Parathyroid adenoma (tissue), 2 donors: ENCODE data around the gene PEX13.
A peak's percentile ranks its signal among the peaks of the same experiment; 100 is the strongest.
"Not testable (repeated sequence)": the region's sequence is repeated elsewhere in the genome, so short reads cannot be mapped to it uniquely, and the experiment has no call there.

Source experiments
- H2AFZ ChIP-seq: fragments of 300-600 bp; sonication (generic); one replicate; pipeline ENCODE4 v1.7.0; 2017; ENCODE audit warnings: antibody characterized with exemption, mild to moderate bottlenecking
- H3K27ac ChIP-seq: fragments of 300-600 bp; sonication (generic); one replicate; pipeline ENCODE4 v1.7.0; 2017
- H3K27me3 ChIP-seq: fragments of 300-600 bp; sonication (generic); one replicate; pipeline ENCODE4 v1.7.0; 2017; ENCODE audit warnings: low read length; ENCODE audit not compliant: control insufficient read depth, insufficient read depth
- H3K36me3 ChIP-seq: fragments of 300-600 bp; sonication (generic); one replicate; pipeline ENCODE4 v1.7.0; 2017; ENCODE audit warnings: low read length; ENCODE audit not compliant: control insufficient read depth, insufficient read depth
- H3K4me1 ChIP-seq: fragments of 300-600 bp; sonication (generic); one replicate; pipeline ENCODE4 v1.7.0; 2017; ENCODE audit warnings: control low read depth
- H3K4me2 ChIP-seq: fragments of 300-600 bp; sonication (generic); one replicate; pipeline ENCODE4 v1.7.0; 2017; ENCODE audit warnings: low read length
- H3K4me3 ChIP-seq: fragments of 300-600 bp; sonication (generic); one replicate; pipeline ENCODE4 v1.7.0; 2017; ENCODE audit warnings: low read depth, low read length
- H3K79me2 ChIP-seq: fragments of 300-600 bp; sonication (generic); one replicate; pipeline ENCODE4 v1.7.0; 2017; ENCODE audit warnings: control low read depth
- H3K9ac ChIP-seq: fragments of 300-600 bp; sonication (generic); one replicate; pipeline ENCODE4 v1.7.0; 2017; ENCODE audit warnings: mild to moderate bottlenecking
- H3K9me3 ChIP-seq: fragments of 300-600 bp; sonication (generic); one replicate; pipeline ENCODE4 v1.7.0; 2017; ENCODE audit warnings: low read length; ENCODE audit not compliant: control insufficient read depth
- CTCF ChIP-seq: fragments of 300-600 bp; sonication (generic); IDR thresholded peaks from one replicate; pipeline ENCODE4 v1.7.0; 2017; ENCODE audit warnings: antibody characterized with exemption, mild to moderate bottlenecking
- donor health status: primary hyperparathyroidism.

PEX13 gene

GRCh38 chr2:61018798-61019197, 1.3 kb downstream of the PEX13 start:
- no peaks in the 10 kb centered on the region for H3K4me1 ChIP-seq
- H3K9me3 ChIP-seq, result no peaks in the 10 kb centered on the region
- no peak overlapping the region for H2AFZ ChIP-seq
- no peak for TF ChIP-seq CTCF
- peaks cover 37% of the 10 kb centered on the region for H3K79me2 ChIP-seq
- H3K4me3 ChIP-seq, result peak overlapping the region; percentile 94
- H3K4me2 ChIP-seq, result peak overlapping the region; percentile 87
- no peak overlapping the region for H3K27ac ChIP-seq
- H3K27me3 ChIP-seq, result no peaks in the 10 kb centered on the region
- no peak overlapping the region for H3K9ac ChIP-seq
- peaks cover 5% of the 10 kb centered on the region for H3K36me3 ChIP-seq

GRCh38 chr2:61021228-61021660, 3.7 kb downstream of the PEX13 start:
- H3K79me2 ChIP-seq, result peaks cover 54% of the 10 kb centered on the region
- H3K27ac ChIP-seq, result no peak overlapping the region
- no peak overlapping the region for H3K9ac ChIP-seq
- H3K27me3 ChIP-seq, result no peaks in the 10 kb centered on the region
- H3K36me3 ChIP-seq, result peaks cover 5% of the 10 kb centered on the region
- no peak overlapping the region for H2AFZ ChIP-seq
- no peaks in the 10 kb centered on the region for H3K9me3 ChIP-seq
- H3K4me3 ChIP-seq, result no peak overlapping the region
- H3K4me2 ChIP-seq, result no peak overlapping the region
- H3K4me1 ChIP-seq, result no peaks in the 10 kb centered on the region
- no peak for TF ChIP-seq CTCF

- H3K27me3 ChIP-seq, result no peaks in the 10 kb centered on the region
- no peak for TF ChIP-seq CTCF
- no peak overlapping the region for H2AFZ ChIP-seq
- no peaks in the 10 kb centered on the region for H3K4me1 ChIP-seq
- no peaks in the 10 kb centered on the region for H3K9me3 ChIP-seq
- H3K4me3 ChIP-seq, result no peak overlapping the region
- peaks cover 55% of the 10 kb centered on the region for H3K79me2 ChIP-seq
- H3K4me2 ChIP-seq, result no peak overlapping the region
- H3K36me3 ChIP-seq, result peaks cover 5% of the 10 kb centered on the region
- no peak overlapping the region for H3K9ac ChIP-seq
- no peak overlapping the region for H3K27ac ChIP-seq
These were observed 6.2 kb downstream of the PEX13 start for GRCh38 chr2:61023670-61024069.

- H3K4me3 ChIP-seq, result no peak overlapping the region
- no peak overlapping the region for H2AFZ ChIP-seq
- TF ChIP-seq CTCF, result no peak
- no peaks in the 10 kb centered on the region for H3K27me3 ChIP-seq
- H3K27ac ChIP-seq, result no peak overlapping the region
- no peaks in the 10 kb centered on the region for H3K9me3 ChIP-seq
- H3K79me2 ChIP-seq, result peaks cover 18% of the 10 kb centered on the region
- H3K4me1 ChIP-seq, result no peaks in the 10 kb centered on the region
- no peaks in the 10 kb centered on the region for H3K36me3 ChIP-seq
- H3K4me2 ChIP-seq, result no peak overlapping the region
- no peak overlapping the region for H3K9ac ChIP-seq
These were observed 12.0 kb downstream of the PEX13 start for GRCh38 chr2:61029533-61029932.

GRCh38 chr2:61034592-61034991, 17.1 kb downstream of the PEX13 start:
- not testable (repeated sequence) for H3K9ac ChIP-seq, H2AFZ ChIP-seq, H3K4me3 ChIP-seq, H3K9me3 ChIP-seq, H3K79me2 ChIP-seq, H3K4me1 ChIP-seq, H3K36me3 ChIP-seq, H3K27ac ChIP-seq, H3K4me2 ChIP-seq, H3K27me3 ChIP-seq

GRCh38 chr2:61036643-61037042, 19.1 kb downstream of the PEX13 start:
- not testable (repeated sequence) for H3K4me2 ChIP-seq, H3K27me3 ChIP-seq, H3K4me3 ChIP-seq, H3K4me1 ChIP-seq, H3K36me3 ChIP-seq, H3K79me2 ChIP-seq, H3K27ac ChIP-seq, H2AFZ ChIP-seq, H3K9me3 ChIP-seq, H3K9ac ChIP-seq
